Measurements from ENCODE around the gene DNAH7.
"Not testable (repeated sequence)": the region's sequence is repeated elsewhere in the genome, so short reads cannot be mapped to it uniquely, and the experiment has no call there.

DNAH7 gene

GRCh38 chr2:195709901-195710806 lies 358.5 kb downstream of the DNAH7 start:
- DNase-seq, result peak; percentile 34

- DNase-seq, result peak; percentile 66
Observed at GRCh38 chr2:195706161-195706900, 362.3 kb downstream of the DNAH7 start.

- no peak for DNase-seq
Observed at GRCh38 chr2:195700480-195700879, 368.2 kb downstream of the DNAH7 start.

GRCh38 chr2:195697681-195698220 lies 370.9 kb downstream of the DNAH7 start:
- no peak for DNase-seq

- DNase-seq, result no peak
Observed at GRCh38 chr2:195696012-195696411, 372.6 kb downstream of the DNAH7 start.

- DNase-seq, result no peak
Observed at GRCh38 chr2:195695002-195695631, 373.5 kb downstream of the DNAH7 start.

GRCh38 chr2:195694553-195694952 lies 374.1 kb downstream of the DNAH7 start:
- no peak for DNase-seq

GRCh38 chr2:195692531-195692930 lies 376.1 kb downstream of the DNAH7 start:
- DNase-seq, result not testable (repeated sequence)

Measured in fibroblast of skin of scalp (primary cell).